Activated T-helper 1 cell treated with anti-CD3 and anti-CD28 coated beads, Interleukin-2, amount 50 U/mL, for 16 hours (primary cell): ENCODE measurements around the gene GATA3.

Experiments used
- DNase-seq, 2 donors: peaks; one replicate each; pipeline ENCODE4 v3.0.0-alpha.2; 2020; ENCODE audit warnings: low read depth in 1 of 2, low spot score in 1 of 2

Gene GATA3

DNA sequence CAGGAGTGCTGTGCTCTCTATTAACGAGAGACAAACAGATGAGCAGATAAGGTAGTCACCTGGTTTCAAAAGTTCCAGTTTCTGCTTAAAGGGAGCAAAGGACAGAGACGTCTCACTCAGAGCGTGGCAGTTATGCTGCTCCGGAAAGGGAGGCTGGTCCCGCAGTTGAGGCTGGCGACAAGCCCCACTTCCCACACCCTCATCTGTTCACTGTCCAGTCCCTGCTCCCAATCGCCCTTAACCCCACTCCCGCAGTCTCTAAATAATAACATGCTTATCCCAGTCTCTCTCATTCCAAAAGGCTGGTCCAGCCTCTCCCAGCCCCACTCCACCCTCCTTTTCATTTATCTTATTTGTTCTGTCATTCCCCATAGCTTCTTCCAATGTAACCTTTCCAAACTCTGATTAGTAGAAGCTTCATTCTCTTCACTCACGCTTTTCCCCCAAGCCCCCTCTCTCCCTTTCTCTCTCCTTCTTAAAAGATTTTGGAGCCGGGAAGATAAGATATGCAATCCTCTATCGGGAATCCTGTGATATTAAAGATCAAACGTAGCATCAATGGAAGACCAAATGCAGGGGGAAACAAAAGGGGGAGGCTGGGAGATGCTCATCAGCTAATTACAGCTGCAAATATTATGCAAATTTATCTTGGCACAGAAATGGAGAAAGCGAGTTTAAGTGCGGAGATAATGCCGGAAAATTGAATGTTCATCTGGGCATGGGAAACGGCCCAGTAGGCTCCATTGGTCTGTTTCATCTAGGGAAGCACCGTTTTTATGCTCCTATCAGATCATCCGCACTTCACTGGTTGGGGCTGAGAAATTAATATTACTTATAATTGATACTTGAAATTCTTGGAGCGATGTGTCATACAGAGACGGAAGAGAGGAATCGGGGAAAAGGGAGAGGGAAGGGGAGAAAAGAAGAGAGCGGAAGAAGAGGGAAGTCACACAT, 16.3 kb upstream of the GATA3 start:
- no peak for DNase-seq

DNA sequence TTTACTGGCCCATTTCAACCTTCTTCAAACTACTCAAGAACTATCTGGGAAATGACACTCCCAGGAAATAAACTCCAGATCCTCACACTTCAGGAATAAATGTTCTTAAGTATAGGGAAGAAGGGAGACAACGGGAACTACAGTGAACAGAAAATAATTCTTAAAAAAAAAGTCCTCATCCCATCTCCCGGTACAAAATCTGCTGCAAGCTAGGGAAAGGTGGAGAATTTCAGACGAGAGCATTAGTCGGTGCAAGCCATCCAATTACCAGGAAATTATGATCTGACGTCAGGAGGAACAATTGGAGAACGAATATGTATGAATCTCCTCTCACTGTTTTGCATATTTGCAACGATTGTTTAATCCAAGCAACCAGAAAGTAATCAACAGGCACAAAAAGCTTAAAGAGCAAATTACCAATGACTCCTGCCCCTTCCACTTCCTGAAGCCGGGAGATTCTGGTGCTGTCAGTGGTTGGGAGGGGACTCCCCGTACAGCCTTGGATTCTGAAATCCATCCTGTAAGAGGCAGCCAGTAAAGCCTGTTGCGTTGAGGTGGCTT, 15.1 kb upstream of the GATA3 start:
- DNase-seq, result no peak

DNA sequence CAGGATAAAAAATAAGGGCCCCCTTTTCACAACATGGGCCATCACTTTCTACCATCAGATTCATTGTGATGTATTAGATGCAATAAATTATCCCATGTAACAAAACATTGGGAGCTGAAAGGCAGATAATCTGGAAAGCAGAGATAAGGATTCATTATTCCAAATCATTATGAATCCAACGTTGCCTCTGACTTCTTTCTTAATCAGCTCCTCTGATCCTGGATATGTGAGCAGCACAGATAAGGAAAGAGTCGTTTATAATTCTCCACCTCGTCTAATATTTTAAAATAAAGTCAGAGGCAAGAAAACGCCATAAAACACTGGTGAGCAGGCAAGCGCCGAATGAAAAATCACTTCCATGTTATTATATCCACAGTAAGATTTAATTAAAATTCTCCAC, 13.8 kb upstream of the GATA3 start:
- no peak for DNase-seq

DNA sequence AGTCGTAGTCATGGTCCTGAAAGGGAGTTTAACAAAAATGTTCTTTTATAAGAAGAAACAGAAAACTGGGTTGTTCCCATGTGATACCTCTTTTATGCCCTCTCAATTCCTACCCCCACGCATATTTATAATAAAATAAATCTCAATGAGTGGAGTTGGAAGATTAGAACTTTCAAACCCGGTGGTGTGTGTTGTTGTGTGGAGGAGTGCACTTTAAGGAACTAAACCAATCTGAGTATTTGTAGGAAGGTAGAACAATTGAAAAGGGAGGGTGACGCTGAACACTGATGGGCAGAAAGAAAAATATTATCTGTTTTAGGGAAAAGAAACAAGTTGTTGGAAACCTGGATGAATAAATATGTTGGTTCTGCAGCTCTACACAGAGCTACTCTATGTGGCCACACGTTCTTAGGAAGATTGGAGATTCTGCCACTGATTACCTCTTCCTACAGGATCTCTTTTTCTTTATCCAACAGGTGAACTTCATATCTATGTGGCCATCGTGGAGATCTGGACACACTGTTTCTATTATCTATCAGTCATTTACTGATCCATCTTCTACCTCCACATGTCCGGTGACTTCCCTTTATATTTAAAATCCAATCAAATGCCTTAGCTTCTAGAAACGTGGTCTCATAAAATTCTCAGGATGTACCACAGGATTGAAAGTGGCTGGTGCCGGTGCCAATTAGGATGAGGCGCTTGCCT, 13.1 kb upstream of the GATA3 start:
- DNase-seq, result no peak

DNA sequence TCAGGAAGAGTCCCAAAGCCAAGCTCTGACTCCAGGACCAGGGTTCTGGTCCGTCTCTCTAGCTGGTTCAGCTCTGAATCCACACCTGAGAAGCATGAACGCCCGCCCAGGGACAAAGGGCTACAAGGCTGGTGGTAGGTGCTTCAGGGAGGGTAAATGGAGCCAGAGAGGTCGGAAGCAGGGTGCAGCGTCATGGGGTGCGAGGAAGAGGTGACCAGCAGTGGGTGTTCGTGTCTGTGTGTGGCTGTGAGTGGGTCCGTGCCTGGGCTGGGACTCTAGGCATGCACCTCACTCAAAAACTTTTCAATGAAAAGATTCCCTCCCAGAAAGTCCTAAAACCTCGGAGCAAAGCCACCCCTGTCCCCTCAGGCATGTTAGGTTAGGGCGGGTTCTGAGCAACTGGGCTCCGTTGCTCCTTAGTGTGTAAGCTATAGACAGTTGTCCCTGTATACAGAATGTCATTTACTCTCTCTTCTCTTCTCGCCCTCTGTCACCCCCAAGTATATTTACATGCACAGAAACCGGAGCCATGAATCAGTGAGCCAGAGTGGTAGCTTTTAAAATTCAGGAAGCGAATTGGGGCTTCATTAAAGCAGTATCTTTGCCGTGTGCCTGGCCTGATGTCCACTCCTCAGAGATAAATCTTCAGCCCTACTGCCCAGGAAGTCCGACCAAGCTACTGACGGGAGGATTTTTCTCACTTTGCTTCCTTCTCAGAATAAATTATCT, 12.3 kb upstream of the GATA3 start:
- DNase-seq, result no peak

DNA sequence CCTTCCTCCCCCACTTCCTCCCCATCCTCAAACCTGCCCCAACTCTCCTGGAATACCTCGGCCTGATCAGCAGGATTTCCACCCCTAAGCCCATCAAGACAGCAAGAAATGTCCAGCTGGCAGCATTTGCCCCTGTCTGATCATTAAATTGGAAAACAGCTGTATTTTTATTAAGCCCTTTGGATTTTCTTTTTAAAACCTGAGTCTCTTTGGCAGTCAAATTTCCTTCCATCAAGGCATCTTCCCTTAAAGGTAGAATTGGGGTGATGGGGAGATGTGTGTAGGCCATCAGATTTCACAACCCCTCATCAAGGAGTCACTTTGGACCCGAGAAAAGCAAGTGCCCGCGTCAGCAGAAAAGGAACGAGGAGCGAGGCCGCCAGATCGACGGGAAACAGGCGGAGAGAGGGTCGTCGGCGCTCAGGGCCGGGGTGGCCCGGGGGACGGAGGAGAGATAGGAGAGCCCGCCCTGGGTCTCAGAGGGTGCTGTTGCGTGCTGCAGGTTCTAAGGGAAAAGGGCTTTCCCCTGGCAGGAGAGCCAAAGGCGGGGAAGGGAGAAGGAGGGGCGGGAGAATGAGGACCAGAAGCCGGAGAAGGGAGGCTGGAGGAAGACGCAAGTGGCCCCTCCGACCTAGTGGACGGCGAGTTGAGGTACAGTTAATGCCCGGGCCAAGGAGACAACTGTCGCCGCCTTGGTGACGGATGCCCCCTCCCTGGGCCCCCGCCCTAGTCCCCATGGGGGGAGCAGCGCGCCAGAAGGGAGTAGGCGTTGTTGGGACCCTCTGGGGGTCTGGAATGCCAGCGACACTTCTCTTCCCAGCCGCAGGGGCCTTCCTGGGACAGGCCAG, 11.5 kb upstream of the GATA3 start:
- DNase-seq, result no peak

- DNase-seq, result no peak
Measured at GRCh38 chr10:8043569-8044306, 10.8 kb upstream of the GATA3 start.

- no peak for DNase-seq
Measured at GRCh38 chr10:8044331-8044907, 10.1 kb upstream of the GATA3 start.

DNA sequence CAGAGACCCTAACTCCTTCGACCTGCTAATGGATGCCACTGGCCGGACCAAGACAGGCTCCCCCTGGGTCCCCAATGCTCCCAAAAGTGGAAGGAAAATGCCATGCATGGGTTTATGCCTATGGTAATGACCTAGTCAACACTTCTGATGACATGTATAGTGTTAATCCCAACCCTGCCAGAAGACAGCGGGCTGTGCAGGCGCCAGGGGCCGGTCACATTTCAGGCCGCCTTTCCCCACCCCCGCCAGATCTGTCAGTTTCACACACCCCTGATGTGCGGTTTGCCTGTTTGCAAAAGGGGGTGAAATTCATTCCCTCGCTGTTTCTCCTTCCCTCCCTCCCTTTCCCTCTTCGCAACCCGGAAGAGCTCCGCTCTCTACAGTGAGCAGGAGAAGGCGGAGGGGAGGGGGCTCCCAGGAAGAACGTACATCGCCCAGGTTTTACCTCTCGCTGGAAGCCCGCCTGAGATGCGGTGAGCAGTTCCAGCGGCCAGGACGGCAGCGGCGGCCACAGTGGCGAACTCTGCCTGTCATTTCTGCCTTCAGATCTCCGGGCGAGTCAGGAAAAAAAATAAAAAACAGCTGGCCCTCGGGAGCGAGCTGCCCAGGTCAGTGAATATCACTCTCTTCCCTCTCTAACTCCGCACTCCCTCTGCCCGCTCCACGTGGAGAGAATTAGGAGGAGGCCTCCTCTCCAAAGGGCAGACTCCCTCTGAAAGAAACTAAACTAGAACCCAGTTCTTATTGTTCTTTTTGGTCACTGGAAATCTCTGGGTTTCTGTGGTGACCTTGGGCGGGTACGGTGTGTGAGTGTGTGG, 9.4 kb upstream of the GATA3 start:
- no peak for DNase-seq

DNA sequence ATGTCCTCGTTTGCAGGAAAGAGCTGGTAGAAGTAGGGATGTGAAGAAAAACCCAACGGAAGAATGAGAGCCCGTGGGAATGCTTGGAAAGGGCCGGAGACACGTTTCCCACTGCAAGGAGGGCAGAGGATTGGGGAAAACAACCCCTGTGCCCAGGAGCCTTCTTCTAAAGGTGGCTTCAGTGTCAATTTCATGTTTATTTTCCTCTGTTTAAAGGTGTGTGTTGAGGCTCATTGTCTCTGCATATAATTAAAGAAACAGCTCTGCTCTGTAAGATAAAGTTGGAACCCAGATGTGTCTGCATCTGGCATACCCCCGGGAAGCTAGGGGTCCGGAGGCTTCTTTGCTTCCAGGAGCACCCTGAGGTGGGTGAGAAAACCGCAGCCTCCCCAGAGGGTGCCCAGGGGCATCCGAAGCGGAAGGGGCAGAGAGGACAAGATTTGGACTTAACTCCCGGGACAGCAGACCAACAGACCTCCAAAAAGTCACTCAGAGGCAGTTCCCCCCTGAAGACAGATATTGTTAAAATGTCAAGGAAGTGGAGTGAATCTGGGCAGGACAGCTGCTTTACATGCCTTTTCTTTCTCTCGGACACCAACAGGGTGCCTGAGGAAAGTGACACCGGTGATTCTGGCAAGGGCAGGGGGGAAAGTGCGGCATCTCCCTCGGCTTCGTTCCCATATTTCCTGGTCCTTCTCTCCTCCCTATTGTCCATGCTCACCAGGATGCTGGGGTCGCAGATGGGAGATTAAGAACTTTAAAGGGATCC, 8.6 kb upstream of the GATA3 start:
- DNase-seq, result no peak

DNA sequence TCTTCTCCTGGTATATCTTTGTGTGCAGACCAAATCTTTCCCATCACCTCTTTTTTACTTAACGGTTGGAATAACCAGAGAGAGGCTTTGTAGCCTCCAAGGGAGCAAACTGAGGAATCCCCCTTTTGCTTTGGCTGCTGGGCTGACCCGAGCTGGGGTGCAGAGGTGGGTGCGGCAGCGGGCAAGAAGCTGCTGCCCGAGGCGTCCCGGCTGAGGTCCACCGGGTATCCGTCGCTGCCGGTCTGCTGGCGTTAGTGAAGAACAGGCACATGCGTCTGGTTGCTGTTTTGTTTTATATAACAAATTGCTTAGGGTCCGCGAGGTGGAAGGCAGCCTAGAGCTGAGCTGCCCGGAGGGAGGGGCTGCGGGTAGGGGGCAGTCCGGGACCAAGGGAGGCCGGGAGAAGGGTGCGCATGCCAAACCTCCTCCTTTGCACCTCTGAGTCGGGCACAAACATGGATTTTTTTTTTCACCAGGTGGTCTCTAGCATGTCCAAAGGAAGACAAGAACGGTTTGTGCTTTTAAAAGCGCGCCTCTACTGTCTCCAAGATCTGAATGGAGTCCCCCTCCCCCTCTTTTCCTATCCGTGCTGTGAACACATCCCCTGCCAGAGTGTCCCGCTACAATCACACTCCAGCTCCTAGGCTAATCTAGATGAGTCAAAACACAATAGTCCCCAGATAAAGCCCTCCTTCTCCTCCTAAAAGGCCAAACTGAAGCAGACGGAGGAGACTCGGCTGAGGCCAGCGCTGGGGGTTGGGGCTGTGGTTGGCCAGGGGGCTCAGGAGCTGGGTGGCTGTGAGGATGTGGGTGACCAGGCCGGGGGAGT, 6.8 kb upstream of the GATA3 start:
- no peak for DNase-seq

DNA sequence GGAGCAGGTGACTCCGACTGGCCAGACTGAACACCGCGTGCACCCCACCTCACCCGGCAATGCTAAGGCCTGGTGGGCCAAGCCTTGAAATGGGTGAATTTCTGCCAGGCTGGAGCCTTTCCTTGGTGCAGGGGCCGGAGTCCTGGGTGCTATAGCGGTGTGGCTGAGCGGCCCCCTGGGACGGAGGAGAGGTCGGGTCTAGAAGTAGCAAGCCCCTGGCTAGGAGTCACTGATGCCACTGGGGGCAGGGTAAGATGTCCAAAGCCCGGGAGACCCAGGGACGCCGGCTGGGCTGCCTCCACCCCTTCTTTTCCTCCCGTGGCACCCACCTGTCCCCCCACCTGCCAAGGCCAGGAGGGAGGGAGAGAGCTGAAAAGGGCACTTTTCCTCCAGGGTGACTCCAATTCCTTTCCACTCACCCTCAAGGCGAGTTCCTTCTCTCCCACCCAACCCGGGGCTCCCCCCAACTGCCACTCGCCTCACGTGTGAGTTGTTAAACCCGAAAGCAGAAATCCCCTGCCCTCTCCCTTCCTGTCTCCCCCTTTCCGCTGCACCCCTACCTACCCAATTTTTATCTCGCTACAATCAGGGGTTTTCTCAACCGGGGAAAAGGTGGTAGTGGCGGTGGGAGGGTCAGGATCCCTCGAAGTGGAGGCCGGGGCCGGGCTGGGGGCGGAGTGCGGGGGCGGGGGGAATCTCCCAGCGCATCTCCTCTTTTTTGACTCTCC, 6.0 kb upstream of the GATA3 start:
- DNase-seq, result peak in 1 of 2 donors; percentile 37

- no peak for DNase-seq
Measured at GRCh38 chr10:8049045-8049864, 5.2 kb upstream of the GATA3 start.

- no peak for DNase-seq
Measured at GRCh38 chr10:8049865-8050555, 4.5 kb upstream of the GATA3 start.

DNA sequence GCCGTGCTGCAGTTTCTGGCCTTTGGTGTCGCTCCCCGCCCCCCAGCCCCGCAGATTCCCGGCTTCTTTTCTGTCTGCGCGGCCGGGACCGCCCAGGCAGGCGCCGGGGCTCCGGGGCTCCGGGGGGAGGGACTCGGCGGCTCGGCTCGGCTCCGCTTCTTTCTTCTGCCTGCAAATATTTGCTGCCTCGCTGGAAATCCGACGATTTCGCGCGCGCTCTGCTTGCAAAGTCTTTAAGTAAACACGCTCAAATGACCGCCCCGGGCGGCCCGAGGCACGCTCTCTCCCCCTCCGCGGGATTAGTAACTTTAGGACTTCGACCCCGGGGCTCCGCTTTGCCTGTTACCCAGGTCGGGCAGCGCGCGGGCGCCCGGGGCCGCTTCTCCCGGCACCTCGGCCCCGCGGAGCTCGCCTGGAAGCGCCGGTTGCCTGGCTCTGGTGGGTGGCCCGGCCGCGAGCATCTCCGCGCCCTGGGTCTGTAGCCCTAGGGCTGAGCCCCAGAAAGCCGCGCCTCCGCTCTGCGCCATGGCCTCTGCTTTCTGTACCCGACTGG, 3.9 kb upstream of the GATA3 start:
- DNase-seq, result no peak
